Measurements from ENCODE around the gene STOM. TPM values are rescaled to one million over a fixed set of nuclear protein-coding genes. Genes with fewer than 3 reads are reported as not detected.

Gene STOM
- total RNA-seq, 1 donor from 2014 or later = 53.2 TPM

GRCh38 chr9:121328876-121329681 is 41.0 kb downstream of the STOM start:
- Mint-ChIP-seq H3K4me3 (ENCODE audit: unreplicated experiment) (no peak overlapping the region), H3K4me1 (ENCODE audit: unreplicated experiment) (peaks cover 23% of the 10 kb centered on the region), H3K9me3 (ENCODE audit: unreplicated experiment) (no peaks in the 10 kb centered on the region), H3K36me3 (ENCODE audit: unreplicated experiment) (peaks cover 53% of the 10 kb centered on the region), H3K27ac (ENCODE audit: unreplicated experiment) (no peak overlapping the region), H3K27me3 (ENCODE audit: unreplicated experiment) (no peaks in the 10 kb centered on the region)
- TF ChIP-seq, protein P1, sequence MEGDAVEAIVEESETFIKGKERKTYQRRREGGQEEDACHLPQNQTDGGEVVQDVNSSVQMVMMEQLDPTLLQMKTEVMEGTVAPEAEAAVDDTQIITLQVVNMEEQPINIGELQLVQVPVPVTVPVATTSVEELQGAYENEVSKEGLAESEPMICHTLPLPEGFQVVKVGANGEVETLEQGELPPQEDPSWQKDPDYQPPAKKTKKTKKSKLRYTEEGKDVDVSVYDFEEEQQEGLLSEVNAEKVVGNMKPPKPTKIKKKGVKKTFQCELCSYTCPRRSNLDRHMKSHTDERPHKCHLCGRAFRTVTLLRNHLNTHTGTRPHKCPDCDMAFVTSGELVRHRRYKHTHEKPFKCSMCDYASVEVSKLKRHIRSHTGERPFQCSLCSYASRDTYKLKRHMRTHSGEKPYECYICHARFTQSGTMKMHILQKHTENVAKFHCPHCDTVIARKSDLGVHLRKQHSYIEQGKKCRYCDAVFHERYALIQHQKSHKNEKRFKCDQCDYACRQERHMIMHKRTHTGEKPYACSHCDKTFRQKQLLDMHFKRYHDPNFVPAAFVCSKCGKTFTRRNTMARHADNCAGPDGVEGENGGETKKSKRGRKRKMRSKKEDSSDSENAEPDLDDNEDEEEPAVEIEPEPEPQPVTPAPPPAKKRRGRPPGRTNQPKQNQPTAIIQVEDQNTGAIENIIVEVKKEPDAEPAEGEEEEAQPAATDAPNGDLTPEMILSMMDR (IDR thresholded peaks at IDR 0.05) = no peak
- DNase-seq (ENCODE audit: extremely low spot score, unreplicated experiment) = no peak

- TF ChIP-seq, protein P1 (IDR thresholded peaks at IDR 0.05) = no peak
- H3K36me3 Mint-ChIP-seq (ENCODE audit: unreplicated experiment) = peaks cover 59% of the 10 kb centered on the region
- DNase-seq (ENCODE audit: extremely low spot score, unreplicated experiment) = no peak
- no peak overlapping the region for H3K27ac Mint-ChIP-seq (ENCODE audit: unreplicated experiment)
- H3K4me3 Mint-ChIP-seq (ENCODE audit: unreplicated experiment) = no peak overlapping the region
- H3K4me1 Mint-ChIP-seq (ENCODE audit: unreplicated experiment) = peaks cover 23% of the 10 kb centered on the region
- no peaks in the 10 kb centered on the region for H3K9me3 Mint-ChIP-seq (ENCODE audit: unreplicated experiment)
- no peaks in the 10 kb centered on the region for H3K27me3 Mint-ChIP-seq (ENCODE audit: unreplicated experiment)
Measured at GRCh38 chr9:121328476-121328875, 41.6 kb downstream of the STOM start.

DNA sequence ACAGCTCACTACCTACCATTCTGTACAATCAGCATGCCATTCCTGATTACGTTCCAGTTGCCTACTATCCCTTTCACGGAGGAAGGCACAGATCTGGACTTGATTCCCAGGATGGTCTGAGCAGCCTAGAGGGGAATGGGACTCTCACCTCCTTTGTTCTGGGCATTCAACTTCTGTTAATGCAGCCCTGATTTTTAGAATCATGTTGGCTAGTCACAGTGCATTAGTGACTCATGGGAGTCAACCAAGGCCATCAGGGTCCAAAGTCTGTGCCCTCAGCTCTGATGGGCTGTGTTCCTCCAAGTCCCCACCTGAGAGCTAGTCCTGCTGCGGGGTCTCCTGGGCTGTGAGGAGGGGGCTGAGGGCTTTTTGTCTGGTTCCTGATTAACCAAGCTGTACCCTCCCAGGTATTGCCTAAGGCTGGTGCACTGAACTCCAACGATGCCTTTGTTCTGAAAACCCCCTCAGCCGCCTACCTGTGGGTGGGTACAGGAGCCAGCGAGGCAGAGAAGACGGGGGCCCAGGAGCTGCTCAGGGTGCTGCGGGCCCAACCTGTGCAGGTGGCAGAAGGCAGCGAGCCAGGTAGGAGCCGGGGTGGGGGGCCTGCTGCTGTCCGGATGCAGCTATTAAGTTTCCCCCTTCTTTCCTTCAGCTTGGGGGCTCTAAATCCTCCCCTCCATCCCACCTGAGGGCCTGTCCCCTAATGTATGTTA is 43.0 kb downstream of the STOM start:
- Mint-ChIP-seq H3K36me3 (ENCODE audit: unreplicated experiment) (peaks cover 58% of the 10 kb centered on the region), H3K27me3 (ENCODE audit: unreplicated experiment) (no peaks in the 10 kb centered on the region), H3K27ac (ENCODE audit: unreplicated experiment) (no peak overlapping the region), H3K4me3 (ENCODE audit: unreplicated experiment) (no peak overlapping the region), H3K4me1 (ENCODE audit: unreplicated experiment) (peaks cover 23% of the 10 kb centered on the region), H3K9me3 (ENCODE audit: unreplicated experiment) (no peaks in the 10 kb centered on the region)
- DNase-seq (ENCODE audit: extremely low spot score, unreplicated experiment) = no peak
- TF ChIP-seq, protein P1 (IDR thresholded peaks at IDR 0.05) = no peak

- Mint-ChIP-seq H3K36me3 (ENCODE audit: unreplicated experiment) (peaks cover 54% of the 10 kb centered on the region), H3K27ac (ENCODE audit: unreplicated experiment) (peak overlapping the region; percentile 3), H3K9me3 (ENCODE audit: unreplicated experiment) (no peaks in the 10 kb centered on the region), H3K27me3 (ENCODE audit: unreplicated experiment) (no peaks in the 10 kb centered on the region), H3K4me1 (ENCODE audit: unreplicated experiment) (peaks cover 22% of the 10 kb centered on the region), H3K4me3 (ENCODE audit: unreplicated experiment) (no peak overlapping the region)
- DNase-seq (ENCODE audit: extremely low spot score, unreplicated experiment) = no peak
- TF ChIP-seq, protein P1 (IDR thresholded peaks at IDR 0.05) = no peak
Measured at GRCh38 chr9:121326130-121326838, 43.8 kb downstream of the STOM start.
